SH-SY5Y (cell line): ENCODE results near the gene ASS1.

Experiments
- GATA2 ChIP-seq: IDR thresholded peaks from 2 replicates; pipeline ENCODE4 v1.6.1; 2011; ENCODE audit warnings: mild to moderate bottlenecking, low read depth, low read length
- GATA3 ChIP-seq: IDR thresholded peaks from 2 replicates; pipeline ENCODE4 v1.6.1; 2011; ENCODE audit warnings: low read depth, mild to moderate bottlenecking, low read length, moderate library complexity

- TF ChIP-seq GATA2 (no peak), GATA3 (no peak)
Observed at GRCh38 chr9:130405657-130406257, 39.0 kb upstream of the ASS1 start.
